Inflammatory macrophage treated with lipopolysaccharide for 4 hours (primary cell): ENCODE measurements around the gene GRPR.

Experiments used
- DNase-seq: peaks from one replicate; pipeline ENCODE4 v3.0.0-alpha.2; 2020

GRPR gene

DNA sequence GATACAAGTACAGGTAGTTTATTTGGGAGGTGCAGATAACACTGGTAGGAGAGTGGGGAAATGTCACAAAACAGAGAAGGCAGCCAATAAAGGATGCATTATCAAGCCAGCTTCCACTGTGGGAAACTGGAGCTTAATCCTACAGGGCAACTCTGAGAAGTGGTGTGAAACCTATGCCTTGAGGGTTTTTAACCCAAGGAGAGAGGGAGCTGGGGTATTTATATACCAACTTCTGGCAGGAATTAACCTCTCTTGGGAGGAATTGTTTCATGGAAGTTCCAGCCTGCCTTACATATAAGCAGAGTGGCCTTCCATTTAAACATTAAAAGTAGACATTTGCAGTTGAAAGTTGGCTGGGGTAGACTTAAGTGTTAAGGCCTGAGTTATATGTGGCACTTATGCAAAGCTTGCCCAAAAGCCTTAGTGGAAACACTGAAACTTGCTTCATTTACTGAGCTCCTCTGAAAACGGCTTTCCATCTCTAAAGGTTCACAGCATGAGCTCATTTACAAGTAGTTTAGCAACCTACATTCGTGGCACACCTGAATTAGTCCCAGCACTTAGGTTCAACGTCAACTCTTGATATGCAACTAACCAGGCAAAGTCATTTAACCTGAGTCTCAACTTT is 63.1 kb downstream of the GRPR start:
- DNase-seq = no peak

DNA sequence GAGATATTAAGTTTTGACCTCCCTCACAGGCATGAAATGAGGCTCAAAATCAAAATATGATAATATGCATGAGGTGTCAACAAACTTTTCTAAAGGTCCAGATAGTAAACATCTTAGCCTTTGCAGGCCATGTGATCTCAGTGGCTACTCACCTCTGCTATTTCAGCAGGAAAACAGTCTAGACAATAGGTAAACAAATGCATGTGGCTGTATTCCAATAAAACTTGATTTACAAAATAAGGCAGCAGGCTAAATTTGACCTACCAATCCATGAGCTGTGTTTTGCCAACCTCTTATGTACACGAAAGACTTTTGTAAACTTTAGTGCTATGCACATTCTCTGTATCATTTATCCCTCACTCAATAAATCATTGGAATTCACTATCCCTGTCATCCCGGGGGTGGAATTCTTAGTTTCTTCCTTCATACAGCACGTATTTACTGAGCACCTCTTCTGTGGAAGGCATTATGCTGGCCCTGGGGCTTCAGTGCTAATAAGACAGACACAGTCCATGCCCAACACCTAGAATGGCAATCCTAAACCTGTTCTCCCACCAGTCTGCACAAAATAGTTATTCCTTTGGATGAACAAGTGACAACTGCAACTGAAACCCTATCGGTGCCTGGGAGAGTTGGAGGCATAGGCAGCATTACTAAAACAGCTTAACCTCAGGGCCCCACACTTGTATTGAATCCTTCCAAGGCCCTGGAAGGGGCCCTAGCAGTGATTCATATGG is 63.8 kb downstream of the GRPR start:
- no peak for DNase-seq

DNA sequence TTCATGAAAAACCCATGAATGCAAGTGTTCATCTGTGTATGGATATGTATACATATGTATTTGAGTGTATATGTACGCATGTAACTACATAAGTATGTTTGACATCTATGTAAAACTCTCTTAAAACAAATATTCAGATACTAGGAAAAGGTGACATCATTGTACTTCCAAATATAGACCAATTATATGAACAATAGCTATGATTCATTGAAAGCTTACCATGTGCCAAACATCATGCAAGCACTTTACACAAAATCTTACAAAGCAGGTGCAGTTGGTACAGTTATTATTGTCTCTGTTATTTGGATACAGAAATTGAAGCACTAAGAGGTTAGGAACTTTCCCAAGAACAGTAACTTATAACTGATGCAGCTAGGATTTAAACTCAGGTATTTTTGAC is 65.3 kb downstream of the GRPR start:
- DNase-seq = no peak

DNA sequence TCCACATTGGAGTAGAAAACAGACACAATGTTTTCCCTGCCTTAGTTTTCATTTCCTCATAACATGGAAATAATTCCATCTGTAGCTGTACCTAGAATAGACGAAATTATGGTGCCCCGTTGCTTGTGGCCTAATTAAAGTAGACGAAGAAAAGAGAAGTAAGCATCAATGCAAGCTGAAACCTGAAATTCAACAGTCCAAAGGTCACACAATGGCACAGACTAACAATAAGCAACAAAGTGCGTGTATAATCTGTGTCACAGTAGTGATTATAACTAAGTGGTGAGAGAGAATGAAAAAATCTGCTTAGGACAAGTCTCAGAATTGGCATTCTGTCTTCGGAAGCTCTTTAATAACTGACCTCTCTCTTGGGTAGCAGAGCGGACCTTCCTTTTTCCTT is 68.2 kb downstream of the GRPR start:
- no peak for DNase-seq

DNA sequence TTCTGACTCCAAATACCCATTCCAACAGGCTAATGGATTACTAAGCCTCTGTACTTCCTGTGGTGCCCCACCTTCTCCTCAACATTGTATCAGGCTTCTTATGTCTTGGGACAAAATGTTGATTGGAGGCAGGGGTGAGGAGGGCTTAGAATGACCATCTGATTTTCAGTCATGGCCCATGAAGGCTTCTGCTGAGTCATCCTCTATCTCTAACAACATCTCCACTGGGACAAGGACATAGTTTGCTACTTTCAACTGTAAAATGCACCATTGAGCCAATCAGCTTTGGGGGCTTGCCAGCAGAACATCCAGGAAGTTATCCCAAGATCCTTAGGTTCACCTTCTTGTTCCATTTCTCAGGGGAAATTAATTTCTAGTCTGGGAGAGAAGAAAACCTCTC is 73.5 kb downstream of the GRPR start:
- DNase-seq = no peak

DNA sequence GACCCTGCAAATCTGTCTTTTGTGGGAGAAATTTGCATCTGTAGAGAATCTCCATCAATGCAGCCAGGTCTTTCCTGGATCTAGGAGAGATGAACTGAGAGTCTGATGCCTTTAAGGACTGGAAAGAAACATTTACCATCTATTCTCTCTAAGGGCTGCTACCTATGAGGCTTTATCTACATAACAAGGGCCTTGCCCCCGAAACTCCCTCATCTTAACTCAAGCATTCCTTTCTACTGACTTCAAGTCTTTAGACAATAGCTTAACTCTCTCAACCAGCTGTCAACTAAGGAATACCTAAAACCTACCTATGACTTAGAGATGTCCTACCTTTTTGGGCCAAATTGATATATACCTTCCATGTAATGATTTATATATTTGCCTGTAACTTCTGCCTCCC is 76.0 kb downstream of the GRPR start:
- no peak for DNase-seq

DNA sequence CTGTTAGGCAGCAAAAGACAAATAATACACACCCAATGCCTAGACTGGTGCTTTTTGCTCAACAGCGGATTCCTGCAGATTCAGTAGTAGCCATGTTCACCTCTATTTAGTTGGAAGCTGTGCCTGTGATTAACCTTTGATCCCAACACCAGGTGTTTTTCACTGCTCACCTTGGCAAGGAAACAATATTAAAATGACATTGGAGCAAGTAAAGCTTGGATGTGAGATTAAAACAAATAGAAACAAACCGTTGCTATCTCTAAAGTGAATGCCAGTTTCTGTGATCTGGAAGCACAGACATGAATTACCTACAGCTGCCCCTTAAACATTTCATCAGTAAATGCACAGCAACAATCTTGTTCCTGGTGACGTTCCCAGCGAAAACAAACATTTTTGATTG is 79.6 kb downstream of the GRPR start:
- DNase-seq = no peak
